ENCODE results near the gene ARVCF. TPM values are rescaled to one million over a fixed set of nuclear protein-coding genes. Genes with fewer than 3 reads are reported as not detected.

Gene ARVCF
- total and polyA plus RNA-seq, 2 of the 8 experiments (the other 6 are each of a cell fraction or from before 2014, with no cell fraction given): 31.0 to 43.2 TPM

GRCh38 chr22:20021196-20022181 is 4.9 kb upstream of the ARVCF start (continued):
- no peak for TF ChIP-seq JUND (IDR thresholded peaks at IDR 0.05; ENCODE audit: low read length)
- 0 out of 2 replicates have a peak, but pooled peaks have one; percentile 58 for TF ChIP-seq RBBP5 (IDR thresholded peaks at IDR 0.05; ENCODE audit: borderline replicate concordance, low read depth, low read length)
- TF ChIP-seq RAD21 (IDR thresholded peaks at IDR 0.05 in 1 of 2, conservative IDR thresholded peaks at IDR 0.05 in 1 of 2; ENCODE audit: low read depth in 2 of 2, low read length in 2 of 2): no peak
- no peak for TF ChIP-seq MAFK (IDR thresholded peaks at IDR 0.05; ENCODE audit: low read depth, low read length)
- TF ChIP-seq CTCF (IDR thresholded peaks at IDR 0.05; ENCODE audit: control extremely low read depth in 1 of 3, insufficient read depth in 1 of 3, low read depth in 1 of 3, low read length in 3 of 3): no peak
- no peak for TF ChIP-seq CTBP2 (IDR thresholded peaks at IDR 0.05; ENCODE audit: borderline replicate concordance, insufficient read depth, insufficient read length, low read length)
- no peak for TF ChIP-seq FOSL1 (IDR thresholded peaks at IDR 0.05; ENCODE audit: insufficient read depth, low read depth, low read length)
- no peak for TF ChIP-seq SP4 (IDR thresholded peaks at IDR 0.05; ENCODE audit: low read length)
- peak; percentile 68 for TF ChIP-seq ASH2L (IDR thresholded peaks at IDR 0.05; ENCODE audit: low read length)
- TF ChIP-seq SAP30 (IDR thresholded peaks at IDR 0.05; ENCODE audit: insufficient read depth, insufficient replicate concordance, low read length): no peak
- no peak for TF ChIP-seq POLR2AphosphoS5 (IDR thresholded peaks at IDR 0.05; ENCODE audit: low read depth, low read length)
- no peak for TF ChIP-seq CBX5 (IDR thresholded peaks at IDR 0.05; ENCODE audit: low read depth, low read length)
- no peak for TF ChIP-seq BACH1 (IDR thresholded peaks at IDR 0.05; ENCODE audit: low read length)
- TF ChIP-seq TEAD4 (IDR thresholded peaks at IDR 0.05; ENCODE audit: low read depth, low read length): no peak
- no peak for TF ChIP-seq CHD2 (IDR thresholded peaks at IDR 0.05; ENCODE audit: low read length)
- peak; percentile 73 for TF ChIP-seq PHF8 (conservative IDR thresholded peaks at IDR 0.05; ENCODE audit: low read depth, low read length)
- TF ChIP-seq ATF2 (IDR thresholded peaks at IDR 0.05; ENCODE audit: low read length): no peak
- TF ChIP-seq SP1 (IDR thresholded peaks at IDR 0.05; ENCODE audit: low read depth, low read length): no peak
- no peak for TF ChIP-seq ZNF274 (IDR thresholded peaks at IDR 0.05; ENCODE audit: borderline replicate concordance, extremely low read depth, low read length)
